Prostate gland (tissue), 2 donors: ENCODE measurements around the gene HNF1A. TPM values are rescaled to one million over a fixed set of nuclear protein-coding genes. Genes with fewer than 3 reads are reported as not detected.
"Not testable (repeated sequence)": the region's sequence is repeated elsewhere in the genome, so short reads cannot be mapped to it uniquely, and the experiment has no call there.

Experiments used
- DNase-seq: peaks from one replicate; pipeline ENCODE4 v3.0.0-alpha.2; 2019; ENCODE audit warnings: low spot score
- H3K27ac ChIP-seq, 2 donors: fragments of 200-600 bp; sonication (generic); 2 replicates each; pipeline ENCODE4 v1.5.1; 2017 to 2019
- H3K27me3 ChIP-seq: fragments of 200-600 bp; sonication (generic); replicated peaks from 2 replicates; pipeline ENCODE4 v1.5.1; 2019; ENCODE audit not compliant: insufficient read depth
- H3K36me3 ChIP-seq, 2 donors: fragments of 200-600 bp; sonication (generic); 1 replicate in 1 of 2; 2 replicates in 1 of 2; pipeline versions ENCODE4 v1.5.1 to v1.8.1; 2017 to 2019
- H3K4me1 ChIP-seq: fragments of 200-600 bp; sonication (generic); replicated peaks from 2 replicates; pipeline ENCODE4 v1.5.1; 2019
- H3K4me3 ChIP-seq, 2 donors: fragments of 200-600 bp; sonication (generic); 2 replicates each; pipeline ENCODE4 v1.5.1; 2017 to 2019
- H3K9me3 ChIP-seq: fragments of 200-600 bp; sonication (generic); 2 replicates; pipeline ENCODE4 v1.5.1; 2017
- CTCF ChIP-seq, 4 experiments: fragments of 200-600 bp in 2 of 4; fragments of 450-650 bp in 2 of 4; sonication (generic) in 2 of 4; IDR thresholded peaks; 1 replicate in 3 of 4; 2 replicates in 1 of 4; pipeline ENCODE4 v1.5.1; 2016 to 2019; ENCODE audit warnings: antibody characterized with exemption in 4 of 4, mild to moderate bottlenecking in 2 of 4, moderate library complexity in 2 of 4
- POLR2A ChIP-seq: fragments of 450-650 bp; IDR thresholded peaks from one replicate; pipeline ENCODE4 v1.6.1; 2016; ENCODE audit warnings: antibody characterized with exemption, mild to moderate bottlenecking
- POLR2AphosphoS5 ChIP-seq: sonication (generic); formaldehyde crosslinking; IDR thresholded peaks from one replicate; pipeline ENCODE4 v1.6.1; 2017; ENCODE audit warnings: antibody characterized with exemption
- WGBS: methylation state at CpG from one replicate; pipeline ENCODE4 v1.1.5; 2018; 5-methylcytosine and 5-hydroxymethylcytosine counted together
- intact Hi-C: fragments of 100-400 bp; cut with DNase I; formaldehyde crosslinking; loops from one replicate; pipeline ENCODE4 v1.14.2; 2022
- total RNA-seq, 2 donors: library from RNA; depleted of rRNA; stranded (reverse); fragments of >200 nt; gene quantifications; one replicate each; pipeline ENCODE4 v1.1.0, GENCODE V29; 2016

HNF1A gene
- total RNA-seq, 2 donors from 2014 or later: 1.1 to 1.3 TPM

- H3K27me3 ChIP-seq: no peaks in the 10 kb centered on the region
- 48% methylated on average over 9 of the region's 9 CpGs for WGBS
- H3K9me3 ChIP-seq: no peaks in the 10 kb centered on the region
- no peak overlapping the region for H3K4me3 ChIP-seq
- no peaks in the 10 kb centered on the region for H3K4me1 ChIP-seq
- H3K36me3 ChIP-seq: no peaks in the 10 kb centered on the region
- TF ChIP-seq CTCF (IDR thresholded peaks at IDR 0.05): peak in 3 of 4 experiments; percentile 40 to 65 (median 51)
- no peak for TF ChIP-seq POLR2A
- TF ChIP-seq POLR2AphosphoS5: no peak
- intact Hi-C loops: no loop called here
- no peak for DNase-seq
- H3K27ac ChIP-seq: no peak overlapping the region
Measured at GRCh38 chr12:120944645-120945217, 33.6 kb upstream of the HNF1A start.

- intact Hi-C loops, H3K4me1 ChIP-seq, H3K27me3 ChIP-seq, H3K4me3 ChIP-seq, H3K36me3 ChIP-seq, H3K9me3 ChIP-seq, DNase-seq, H3K27ac ChIP-seq: not testable (repeated sequence)
- WGBS: 80% methylated on average over 6 of the region's 6 CpGs
Measured at GRCh38 chr12:120945516-120945915, 32.8 kb upstream of the HNF1A start.

- H3K4me1 ChIP-seq, DNase-seq, H3K4me3 ChIP-seq, H3K27me3 ChIP-seq, H3K9me3 ChIP-seq, H3K27ac ChIP-seq, H3K36me3 ChIP-seq: not testable (repeated sequence)
- WGBS: 94% methylated on average over 28 of the region's 31 CpGs
- intact Hi-C loops: loop anchor here (5.0 kb wide), 1 partner anchor 208 kb away; no protein-coding TSS in a partner anchor
Measured at GRCh38 chr12:120950260-120950799, 28.0 kb upstream of the HNF1A start.

GRCh38 chr12:120950807-120951206, 27.5 kb upstream of the HNF1A start:
- H3K36me3 ChIP-seq: no peaks in the 10 kb centered on the region
- no peak overlapping the region for H3K4me3 ChIP-seq
- H3K27ac ChIP-seq: no peak overlapping the region
- WGBS: 92% methylated on average over 5 of the region's 5 CpGs
- no peak for TF ChIP-seq POLR2A
- TF ChIP-seq CTCF (IDR thresholded peaks at IDR 0.05): no peak
- no peak for TF ChIP-seq POLR2AphosphoS5
- intact Hi-C loops: loop anchor here (5.0 kb wide), 1 partner anchor 209 kb away; no protein-coding TSS in a partner anchor
- H3K9me3 ChIP-seq: no peaks in the 10 kb centered on the region
- no peaks in the 10 kb centered on the region for H3K4me1 ChIP-seq
- no peaks in the 10 kb centered on the region for H3K27me3 ChIP-seq
- DNase-seq: no peak

GRCh38 chr12:120955232-120955631, 23.1 kb upstream of the HNF1A start:
- no peaks in the 10 kb centered on the region for H3K4me1 ChIP-seq
- no peak for TF ChIP-seq POLR2A
- TF ChIP-seq POLR2AphosphoS5: no peak
- no peak for TF ChIP-seq CTCF (IDR thresholded peaks at IDR 0.05)
- no peak overlapping the region for H3K27ac ChIP-seq
- no peaks in the 10 kb centered on the region for H3K36me3 ChIP-seq
- intact Hi-C loops: no loop called here
- WGBS: 80% methylated on average over 4 of the region's 4 CpGs
- H3K4me3 ChIP-seq: no peak overlapping the region
- no peak for DNase-seq
- H3K9me3 ChIP-seq: no peaks in the 10 kb centered on the region
- H3K27me3 ChIP-seq: no peaks in the 10 kb centered on the region

- 79% methylated on average over 5 of the region's 5 CpGs for WGBS
- Histone ChIP-seq H3K27me3 (no peaks in the 10 kb centered on the region), H3K4me3 (no peak overlapping the region), H3K4me1 (no peaks in the 10 kb centered on the region), H3K9me3 (no peaks in the 10 kb centered on the region), H3K36me3 (no peaks in the 10 kb centered on the region), H3K27ac (no peak overlapping the region)
- no peak for TF ChIP-seq POLR2A
- TF ChIP-seq POLR2AphosphoS5: no peak
- TF ChIP-seq CTCF (IDR thresholded peaks at IDR 0.05): no peak
- no peak for DNase-seq
- intact Hi-C loops: no loop called here
Measured at GRCh38 chr12:120956579-120957300, 21.6 kb upstream of the HNF1A start.
